Sigmoid colon (tissue), 7 donors: ENCODE data around the gene TSPYL4. TPM values are rescaled to one million over a fixed set of nuclear protein-coding genes. Genes with fewer than 3 reads are reported as not detected.

Experiments
- DNase-seq: peaks from one replicate; pipeline ENCODE4 v3.0.0-alpha.2; 2019
- H3K27ac ChIP-seq, 4 donors: fragments of 200-600 bp; sonication (generic); one replicate each; pipeline ENCODE4 v1.5.1; 2016 to 2019; ENCODE audit warnings: mild to moderate bottlenecking in 1 of 4
- H3K27me3 ChIP-seq, 3 donors: fragments of 200-600 bp; sonication (generic); one replicate each; pipeline ENCODE4 v1.5.1; 2019; ENCODE audit warnings: mild to moderate bottlenecking in 1 of 3
- H3K36me3 ChIP-seq, 4 donors: fragments of 200-600 bp; sonication (generic); one replicate each; pipeline ENCODE4 v1.5.1; 2016 to 2019
- H3K4me1 ChIP-seq, 4 donors: fragments of 200-600 bp; sonication (generic); one replicate each; pipeline ENCODE4 v1.5.1; 2017 to 2019
- H3K4me3 ChIP-seq, 4 donors: fragments of 200-600 bp; sonication (generic); one replicate each; pipeline ENCODE4 v1.5.1; 2017 to 2019; ENCODE audit warnings: mild to moderate bottlenecking in 2 of 4, moderate library complexity in 1 of 4
- H3K9me3 ChIP-seq, 4 donors: fragments of 200-600 bp in 3 of 4; sonication (generic) in 3 of 4; one replicate each; pipeline versions ENCODE4 v1.5.1 to v1.6.1; 2013 to 2019
- CTCF ChIP-seq, 4 experiments: fragments of 450-650 bp in 3 of 4; fragments of 200-600 bp in 1 of 4; IDR thresholded peaks; one replicate each; pipeline ENCODE4 v1.5.1; 2016 to 2019; ENCODE audit warnings: antibody characterized with exemption in 4 of 4, mild to moderate bottlenecking in 3 of 4, moderate library complexity in 2 of 4
- EP300 ChIP-seq, 4 donors: sonication (generic); formaldehyde crosslinking; IDR thresholded peaks; one replicate each; pipeline ENCODE4 v1.6.1; 2017; ENCODE audit warnings: antibody characterized with exemption in 4 of 4
- POLR2A ChIP-seq, 2 donors: fragments of 450-650 bp; IDR thresholded peaks; one replicate each; pipeline ENCODE4 v1.6.1; 2016; ENCODE audit warnings: antibody characterized with exemption in 2 of 2, mild to moderate bottlenecking in 2 of 2, moderate library complexity in 2 of 2
- POLR2AphosphoS5 ChIP-seq, 4 donors: sonication (generic); formaldehyde crosslinking; IDR thresholded peaks; one replicate each; pipeline ENCODE4 v1.6.1; 2017; ENCODE audit warnings: antibody characterized with exemption in 4 of 4
- WGBS, 2 donors: extraction: QIAGEN DNeasy Blood & Tissue Kit; methylation state at CpG; one replicate each; pipeline ENCODE4 v1.1.7; 2013; 5-methylcytosine and 5-hydroxymethylcytosine counted together
- intact Hi-C: fragments of 100-400 bp; cut with DNase I; formaldehyde crosslinking; loops from one replicate; pipeline ENCODE4 v1.15.1; 2023
- polyA plus RNA-seq, 3 donors: library from polyadenylated mRNA; stranded (reverse); fragments of 200-250 nt; gene quantifications; one replicate each; pipeline ENCODE4 v1.2.3, GENCODE V29; 2013
- total RNA-seq, 4 donors: library from RNA; depleted of rRNA; stranded (reverse); fragments of >200 nt; gene quantifications; one replicate each; pipeline ENCODE4 v1.1.0, GENCODE V29; 2016
- donor health status: healthy with polysubstance abuse.
- donor health status: Bipolar disorder and iron deficiency.
- donor health status: healthy.

TSPYL4 gene
- total and polyA plus RNA-seq, 7 donors = 3.0 to 18.5 (median 15.1) TPM

GRCh38 chr6:116214681-116215080 is 39.2 kb downstream of the TSPYL4 start:
- H3K27ac ChIP-seq = no peak overlapping the region
- H3K9me3 ChIP-seq = no peaks in the 10 kb centered on the region
- TF ChIP-seq EP300 (IDR thresholded peaks at IDR 0.05) = no peak
- TF ChIP-seq POLR2A (IDR thresholded peaks at IDR 0.05) = no peak
- TF ChIP-seq POLR2AphosphoS5 (IDR thresholded peaks at IDR 0.05) = no peak
- no peak for TF ChIP-seq CTCF (IDR thresholded peaks at IDR 0.05)
- H3K4me3 ChIP-seq = no peak overlapping the region
- peaks cover 0 to 3% (median 0%) of the 10 kb centered on the region in 4 donors for H3K36me3 ChIP-seq
- 91 to 100% methylated on average over 1 of the region's 1 CpG for WGBS, 2 donors
- DNase-seq = no peak
- peaks cover 0 to 6% (median 4%) of the 10 kb centered on the region in 4 donors for H3K4me1 ChIP-seq
- H3K27me3 ChIP-seq = no peaks in the 10 kb centered on the region
- intact Hi-C loops = no loop called here

DNA sequence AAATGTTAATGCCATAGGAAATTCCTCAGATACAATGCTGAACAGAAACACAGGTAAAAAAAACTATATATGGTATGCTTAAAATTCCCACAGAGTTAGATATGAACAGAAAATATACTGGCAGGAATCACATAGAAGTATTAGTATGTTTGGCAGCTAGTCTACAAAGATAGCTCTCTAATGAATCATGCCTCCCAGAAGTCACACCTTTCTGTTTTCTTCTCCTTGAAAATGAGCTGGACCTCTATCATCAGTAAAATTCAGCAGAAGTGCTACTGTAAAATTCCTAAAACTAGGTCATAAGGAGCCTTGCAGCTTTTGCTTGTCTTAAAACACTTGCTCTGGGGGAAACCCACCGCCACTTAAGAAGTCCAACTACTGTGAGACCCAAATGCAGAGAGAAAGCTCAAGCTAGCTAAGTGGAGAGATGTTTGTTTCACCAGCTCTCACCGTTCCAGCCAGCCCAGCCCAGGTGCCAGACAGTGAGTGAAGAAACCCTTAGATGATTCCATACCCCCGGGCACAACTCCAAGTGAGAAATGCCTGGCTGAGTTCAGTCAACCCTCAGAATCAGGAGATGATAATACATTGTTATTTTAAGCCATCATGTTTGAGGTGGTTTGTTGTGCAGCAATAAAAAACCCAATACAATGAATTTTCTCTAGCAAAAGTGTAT is 43.0 kb downstream of the TSPYL4 start:
- Histone ChIP-seq H3K36me3 (peaks cover 0 to 3% (median 0%) of the 10 kb centered on the region in 4 donors), H3K9me3 (no peaks in the 10 kb centered on the region), H3K27ac (no peak overlapping the region), H3K27me3 (no peaks in the 10 kb centered on the region), H3K4me1 (peaks cover 0 to 6% (median 4%) of the 10 kb centered on the region in 4 donors), H3K4me3 (no peak overlapping the region)
- TF ChIP-seq EP300 (IDR thresholded peaks at IDR 0.05) = no peak
- no peak for TF ChIP-seq POLR2A (IDR thresholded peaks at IDR 0.05)
- TF ChIP-seq POLR2AphosphoS5 (IDR thresholded peaks at IDR 0.05) = no peak
- no peak for TF ChIP-seq CTCF (IDR thresholded peaks at IDR 0.05)
- intact Hi-C loops = no loop called here
- DNase-seq = no peak
- WGBS, 2 donors = 68 to 75% methylated on average over 3 of the region's 3 CpGs

- Histone ChIP-seq H3K36me3 (peaks cover 0 to 3% (median 0%) of the 10 kb centered on the region in 4 donors), H3K27me3 (no peaks in the 10 kb centered on the region), H3K4me3 (no peak overlapping the region), H3K9me3 (no peaks in the 10 kb centered on the region), H3K4me1 (peaks cover 0 to 6% (median 4%) of the 10 kb centered on the region in 4 donors), H3K27ac (no peak overlapping the region)
- TF ChIP-seq CTCF (IDR thresholded peaks at IDR 0.05) (no peak), POLR2A (IDR thresholded peaks at IDR 0.05) (no peak), POLR2AphosphoS5 (IDR thresholded peaks at IDR 0.05) (no peak), EP300 (IDR thresholded peaks at IDR 0.05) (no peak)
- no peak for DNase-seq
- intact Hi-C loops = no loop called here
- 94 to 96% methylated on average over 5 of the region's 5 CpGs for WGBS, 2 donors
Observed at GRCh38 chr6:116210316-116210715, 43.6 kb downstream of the TSPYL4 start.

- DNase-seq = no peak
- no peak overlapping the region for H3K27ac ChIP-seq
- peaks cover 0 to 2% (median 0%) of the 10 kb centered on the region in 4 donors for H3K36me3 ChIP-seq
- intact Hi-C loops = no loop called here
- no peaks in the 10 kb centered on the region for H3K9me3 ChIP-seq
- TF ChIP-seq CTCF (IDR thresholded peaks at IDR 0.05) (no peak), POLR2A (IDR thresholded peaks at IDR 0.05) (no peak), EP300 (IDR thresholded peaks at IDR 0.05) (no peak), POLR2AphosphoS5 (IDR thresholded peaks at IDR 0.05) (no peak)
- WGBS, 2 donors = 83 to 85% methylated on average over 4 of the region's 4 CpGs
- peaks cover 0 to 6% (median 4%) of the 10 kb centered on the region in 4 donors for H3K4me1 ChIP-seq
- no peaks in the 10 kb centered on the region for H3K27me3 ChIP-seq
- H3K4me3 ChIP-seq = no peak overlapping the region
Observed at GRCh38 chr6:116208056-116208785, 45.7 kb downstream of the TSPYL4 start.
